Measurements from ENCODE around the gene UROS.

DNA sequence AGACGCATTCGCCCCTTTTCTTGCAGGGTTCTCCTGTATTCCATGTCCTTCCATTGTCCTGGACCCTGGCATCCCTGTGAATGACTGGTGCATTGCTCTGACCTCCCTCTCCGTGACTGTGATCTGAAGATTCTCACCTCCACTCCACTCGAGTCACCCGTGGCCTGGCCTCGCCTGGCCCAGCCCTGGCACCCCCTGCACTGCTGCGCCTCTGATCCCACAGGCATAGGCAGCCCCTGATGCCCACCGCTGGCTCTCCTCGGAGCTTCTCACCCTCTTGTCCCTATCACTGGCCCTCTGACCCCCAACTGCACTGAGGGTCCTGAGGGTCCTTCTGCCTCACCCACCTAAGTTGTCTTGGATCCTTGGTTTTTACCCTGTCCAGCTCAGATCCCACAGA lies 45.3 kb downstream of the UROS start:
- TF ChIP-seq, protein P1, sequence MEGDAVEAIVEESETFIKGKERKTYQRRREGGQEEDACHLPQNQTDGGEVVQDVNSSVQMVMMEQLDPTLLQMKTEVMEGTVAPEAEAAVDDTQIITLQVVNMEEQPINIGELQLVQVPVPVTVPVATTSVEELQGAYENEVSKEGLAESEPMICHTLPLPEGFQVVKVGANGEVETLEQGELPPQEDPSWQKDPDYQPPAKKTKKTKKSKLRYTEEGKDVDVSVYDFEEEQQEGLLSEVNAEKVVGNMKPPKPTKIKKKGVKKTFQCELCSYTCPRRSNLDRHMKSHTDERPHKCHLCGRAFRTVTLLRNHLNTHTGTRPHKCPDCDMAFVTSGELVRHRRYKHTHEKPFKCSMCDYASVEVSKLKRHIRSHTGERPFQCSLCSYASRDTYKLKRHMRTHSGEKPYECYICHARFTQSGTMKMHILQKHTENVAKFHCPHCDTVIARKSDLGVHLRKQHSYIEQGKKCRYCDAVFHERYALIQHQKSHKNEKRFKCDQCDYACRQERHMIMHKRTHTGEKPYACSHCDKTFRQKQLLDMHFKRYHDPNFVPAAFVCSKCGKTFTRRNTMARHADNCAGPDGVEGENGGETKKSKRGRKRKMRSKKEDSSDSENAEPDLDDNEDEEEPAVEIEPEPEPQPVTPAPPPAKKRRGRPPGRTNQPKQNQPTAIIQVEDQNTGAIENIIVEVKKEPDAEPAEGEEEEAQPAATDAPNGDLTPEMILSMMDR (IDR thresholded peaks at IDR 0.05) = no peak
- no peak for TF ChIP-seq EP300 (IDR thresholded peaks at IDR 0.05)
- TF ChIP-seq POLR2AphosphoS5 (IDR thresholded peaks at IDR 0.05) = no peak
